Nephron progenitor cell (in vitro differentiated cells): Measurements from ENCODE around the gene FNDC11.

Source experiments
- DNase-seq: peaks from one replicate; pipeline ENCODE4 v3.0.0; 2021
- H3K27ac Mint-ChIP-seq: 2 replicates; pipeline ENCODE4 v1.8.0; 2021; ENCODE audit warnings: mild to moderate bottlenecking, moderate library complexity, mixed read lengths
- H3K27me3 Mint-ChIP-seq: 2 replicates; pipeline ENCODE4 v1.8.0; 2021; ENCODE audit warnings: mild to moderate bottlenecking, low read depth, mixed read lengths; ENCODE audit not compliant: poor library complexity
- H3K36me3 Mint-ChIP-seq: 2 replicates; pipeline ENCODE4 v1.8.0; 2021; ENCODE audit warnings: low read depth, mixed read lengths
- H3K4me1 Mint-ChIP-seq: 2 replicates; pipeline ENCODE4 v1.8.0; 2021; ENCODE audit warnings: mixed read lengths
- H3K4me3 Mint-ChIP-seq: 2 replicates; pipeline ENCODE4 v1.8.0; 2021; ENCODE audit warnings: mild to moderate bottlenecking, moderate library complexity, mixed read lengths
- H3K9me3 Mint-ChIP-seq: 2 replicates; pipeline ENCODE4 v1.8.0; 2021; ENCODE audit warnings: mild to moderate bottlenecking, moderate library complexity, mixed read lengths
- TF ChIP-seq, protein P1 (sequence below): fragments of 200-600 bp; sonication (generic); IDR thresholded peaks from 2 replicates; pipeline ENCODE4 v1.5.0; 2021; ENCODE audit warnings: antibody characterized with exemption

The FNDC11 gene

DNA sequence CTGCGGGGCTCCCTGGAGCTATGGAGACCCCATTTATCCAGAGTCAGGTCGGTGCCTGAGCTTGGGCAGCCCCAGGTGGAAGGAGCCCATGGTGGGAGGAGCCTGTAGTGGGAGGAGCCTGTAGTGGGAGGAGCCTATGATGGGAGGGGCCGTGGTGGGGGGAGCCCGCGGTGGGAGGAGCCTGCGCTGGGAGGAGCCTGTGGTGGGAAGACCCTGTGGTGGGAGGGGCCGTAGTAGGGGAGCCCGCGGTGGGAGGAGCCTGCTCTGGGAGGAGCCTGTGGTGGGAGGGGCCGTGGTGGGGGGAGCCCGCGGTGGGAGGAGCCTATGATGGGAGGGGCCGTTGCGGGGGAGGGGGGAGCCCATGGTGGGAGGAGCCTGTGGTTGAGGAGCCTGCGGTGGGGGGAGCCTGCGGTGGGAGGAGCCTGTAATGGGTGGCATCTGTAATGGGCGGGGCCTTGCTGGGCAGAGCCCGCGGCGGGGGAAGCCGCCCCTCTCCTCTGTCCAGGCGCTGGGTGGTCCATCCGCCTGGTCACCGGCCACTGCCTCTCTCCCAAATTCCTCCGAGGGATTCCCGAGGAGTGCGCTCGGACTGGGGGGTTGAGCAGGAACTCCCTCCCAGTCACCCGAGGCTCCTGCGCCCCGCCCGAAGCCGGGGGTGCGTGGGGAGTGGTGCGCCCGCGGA, 567 bp upstream of the FNDC11 start:
- peak overlapping the region; percentile 76 for H3K4me3 Mint-ChIP-seq
- H3K36me3 Mint-ChIP-seq = no peaks in the 10 kb centered on the region
- peak; percentile 96 for DNase-seq
- no peak overlapping the region for H3K27ac Mint-ChIP-seq
- H3K4me1 Mint-ChIP-seq = peaks cover 20% of the 10 kb centered on the region
- no peaks in the 10 kb centered on the region for H3K9me3 Mint-ChIP-seq
- peaks cover 26% of the 10 kb centered on the region for H3K27me3 Mint-ChIP-seq
- TF ChIP-seq, protein P1, sequence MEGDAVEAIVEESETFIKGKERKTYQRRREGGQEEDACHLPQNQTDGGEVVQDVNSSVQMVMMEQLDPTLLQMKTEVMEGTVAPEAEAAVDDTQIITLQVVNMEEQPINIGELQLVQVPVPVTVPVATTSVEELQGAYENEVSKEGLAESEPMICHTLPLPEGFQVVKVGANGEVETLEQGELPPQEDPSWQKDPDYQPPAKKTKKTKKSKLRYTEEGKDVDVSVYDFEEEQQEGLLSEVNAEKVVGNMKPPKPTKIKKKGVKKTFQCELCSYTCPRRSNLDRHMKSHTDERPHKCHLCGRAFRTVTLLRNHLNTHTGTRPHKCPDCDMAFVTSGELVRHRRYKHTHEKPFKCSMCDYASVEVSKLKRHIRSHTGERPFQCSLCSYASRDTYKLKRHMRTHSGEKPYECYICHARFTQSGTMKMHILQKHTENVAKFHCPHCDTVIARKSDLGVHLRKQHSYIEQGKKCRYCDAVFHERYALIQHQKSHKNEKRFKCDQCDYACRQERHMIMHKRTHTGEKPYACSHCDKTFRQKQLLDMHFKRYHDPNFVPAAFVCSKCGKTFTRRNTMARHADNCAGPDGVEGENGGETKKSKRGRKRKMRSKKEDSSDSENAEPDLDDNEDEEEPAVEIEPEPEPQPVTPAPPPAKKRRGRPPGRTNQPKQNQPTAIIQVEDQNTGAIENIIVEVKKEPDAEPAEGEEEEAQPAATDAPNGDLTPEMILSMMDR = no peak

GRCh38 chr20:63554361-63555278, 661 bp downstream of the FNDC11 start:
- Mint-ChIP-seq H3K4me3 (peak overlapping the region; percentile 76), H3K27me3 (peaks cover 17% of the 10 kb centered on the region), H3K9me3 (no peaks in the 10 kb centered on the region), H3K4me1 (peaks cover 20% of the 10 kb centered on the region), H3K36me3 (no peaks in the 10 kb centered on the region), H3K27ac (no peak overlapping the region)
- DNase-seq = no peak
- TF ChIP-seq, protein P1 = no peak

GRCh38 chr20:63555661-63556381, 1.9 kb downstream of the FNDC11 start:
- peaks cover 18% of the 10 kb centered on the region for H3K4me1 Mint-ChIP-seq
- TF ChIP-seq, protein P1 = no peak

GRCh38 chr20:63556873-63557478, 3.0 kb downstream of the FNDC11 start:
- peaks cover 5% of the 10 kb centered on the region for H3K36me3 Mint-ChIP-seq
- TF ChIP-seq, protein P1 = no peak
- H3K27ac Mint-ChIP-seq = peak overlapping the region; percentile 54
- no peaks in the 10 kb centered on the region for H3K9me3 Mint-ChIP-seq
- peaks cover 12% of the 10 kb centered on the region for H3K27me3 Mint-ChIP-seq
- H3K4me1 Mint-ChIP-seq = peaks cover 14% of the 10 kb centered on the region
- H3K4me3 Mint-ChIP-seq = no peak overlapping the region
- DNase-seq = no peak

More at GRCh38 chr20:63555661-63556381, 1.9 kb downstream of the FNDC11 start:
- H3K4me3 Mint-ChIP-seq = no peak overlapping the region
- no peak overlapping the region for H3K27ac Mint-ChIP-seq
- peaks cover 16% of the 10 kb centered on the region for H3K27me3 Mint-ChIP-seq
- no peaks in the 10 kb centered on the region for H3K9me3 Mint-ChIP-seq
- no peak for DNase-seq
- H3K36me3 Mint-ChIP-seq = peaks cover 5% of the 10 kb centered on the region

DNA sequence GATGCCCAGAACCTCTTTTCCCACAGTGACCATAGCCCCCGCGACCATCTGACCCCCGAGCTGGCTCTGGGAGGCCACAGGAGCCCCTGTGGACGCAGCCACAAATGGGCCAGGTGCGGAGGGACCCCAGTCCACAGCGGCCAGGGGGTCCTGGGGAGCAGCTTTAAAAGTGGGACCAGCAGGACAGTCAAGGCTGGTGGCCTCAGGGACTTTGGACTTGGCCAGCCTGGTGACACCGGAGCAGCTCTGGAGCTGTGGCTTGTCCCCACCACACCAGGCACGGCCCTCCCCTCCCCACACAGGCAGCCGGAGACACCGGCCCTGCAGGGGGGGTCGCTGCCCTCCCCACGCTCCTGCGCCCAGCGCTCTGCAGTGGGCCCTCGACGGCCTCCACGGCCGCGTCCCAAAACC, 3.5 kb downstream of the FNDC11 start:
- H3K4me3 Mint-ChIP-seq = no peak overlapping the region
- peaks cover 10% of the 10 kb centered on the region for H3K27me3 Mint-ChIP-seq
- peaks cover 5% of the 10 kb centered on the region for H3K36me3 Mint-ChIP-seq
- H3K27ac Mint-ChIP-seq = peak overlapping the region; percentile 54
- TF ChIP-seq, protein P1 = no peak
- no peaks in the 10 kb centered on the region for H3K9me3 Mint-ChIP-seq
- no peak for DNase-seq
- peaks cover 10% of the 10 kb centered on the region for H3K4me1 Mint-ChIP-seq
